HG03558 (cell line): Measurements from ENCODE around the gene ZNF516.

Experiments used
- ATAC-seq: cut with Tn5 transposase; IDR thresholded peaks from one replicate; pipeline ENCODE4 v1.9.1; 2021; ENCODE audit warnings: moderate number of reproducible peaks; ENCODE audit not compliant: unreplicated experiment; ENCODE audit errors: extremely low read depth

ZNF516 gene

GRCh38 chr18:76445741-76446232, 49.3 kb downstream of the ZNF516 start:
- ATAC-seq: no peak

- no peak for ATAC-seq
Measured at GRCh38 chr18:76445275-76445674, 49.8 kb downstream of the ZNF516 start.

DNA sequence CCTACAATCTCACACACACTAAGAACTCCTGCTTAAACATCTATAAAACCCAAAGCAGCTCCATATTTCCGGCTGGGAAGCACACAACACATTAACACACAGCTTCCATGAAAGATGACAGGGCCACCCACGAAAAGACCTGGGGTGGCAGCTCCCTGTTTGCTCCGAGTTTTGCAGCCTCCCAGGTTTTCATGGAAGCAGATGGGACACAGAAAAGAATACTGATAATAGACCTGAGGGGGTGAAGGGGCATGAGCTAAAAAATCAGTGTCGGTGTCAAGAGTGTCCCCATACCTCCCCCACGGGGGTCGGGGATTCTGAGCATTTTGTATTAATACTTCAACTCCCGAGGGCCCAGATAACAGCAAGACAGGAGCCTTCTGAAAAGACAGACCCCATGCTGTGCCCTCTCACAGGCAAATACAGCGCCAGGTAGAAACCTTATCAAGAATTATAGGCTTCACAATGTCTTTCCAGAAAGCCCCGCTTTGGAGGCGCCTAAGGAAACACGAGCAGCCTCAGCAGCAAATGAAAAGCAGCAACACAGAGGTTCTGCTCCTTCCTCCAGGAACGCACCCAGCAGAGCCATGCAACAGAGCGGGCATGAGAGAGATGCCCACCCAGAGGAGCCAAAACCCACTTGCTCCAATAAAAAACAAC, 50.5 kb downstream of the ZNF516 start:
- ATAC-seq: no peak

DNA sequence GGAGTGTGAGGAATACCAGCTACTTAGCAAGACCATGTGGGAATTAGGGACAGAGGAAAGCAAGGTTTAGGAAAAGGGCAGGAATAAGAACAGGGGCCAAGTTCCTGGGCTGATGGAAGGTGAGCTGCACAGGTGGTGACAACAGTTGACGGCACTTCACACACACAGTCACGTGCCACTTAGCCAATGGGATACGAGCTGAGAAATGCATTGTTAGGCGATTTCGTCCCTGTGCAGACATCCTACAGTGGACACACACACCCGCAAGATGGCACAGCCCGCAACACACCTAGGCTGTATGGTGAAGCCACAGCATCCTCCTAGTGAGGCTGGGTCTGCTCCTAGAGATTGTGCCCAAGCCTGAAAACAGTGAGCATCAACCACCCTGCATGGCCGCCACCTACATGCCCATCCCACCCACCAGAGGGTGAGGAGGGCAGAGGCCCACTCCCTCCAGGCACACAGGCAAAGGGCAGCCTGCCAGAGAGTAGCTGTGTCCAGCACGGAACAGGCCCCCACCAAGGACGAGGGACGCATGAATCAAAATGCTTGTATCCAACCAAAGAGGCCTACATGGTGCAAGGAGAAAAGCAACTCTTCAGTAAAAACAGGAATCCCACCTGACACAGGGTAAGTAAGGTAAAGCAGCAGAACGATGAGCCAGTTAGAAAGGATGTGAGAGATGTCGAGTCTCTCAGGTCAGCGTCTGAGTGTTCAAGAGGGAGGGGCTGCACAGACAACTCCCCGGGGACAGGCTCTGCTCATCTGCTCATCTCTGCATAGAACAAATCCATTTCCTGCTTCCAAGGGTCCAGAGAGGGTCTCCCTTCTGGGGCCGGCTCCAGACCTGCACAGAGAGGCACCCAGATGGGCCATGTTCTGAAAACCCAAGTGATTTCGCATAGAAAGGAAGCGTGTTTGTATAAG, 51.3 kb downstream of the ZNF516 start:
- no peak for ATAC-seq

DNA sequence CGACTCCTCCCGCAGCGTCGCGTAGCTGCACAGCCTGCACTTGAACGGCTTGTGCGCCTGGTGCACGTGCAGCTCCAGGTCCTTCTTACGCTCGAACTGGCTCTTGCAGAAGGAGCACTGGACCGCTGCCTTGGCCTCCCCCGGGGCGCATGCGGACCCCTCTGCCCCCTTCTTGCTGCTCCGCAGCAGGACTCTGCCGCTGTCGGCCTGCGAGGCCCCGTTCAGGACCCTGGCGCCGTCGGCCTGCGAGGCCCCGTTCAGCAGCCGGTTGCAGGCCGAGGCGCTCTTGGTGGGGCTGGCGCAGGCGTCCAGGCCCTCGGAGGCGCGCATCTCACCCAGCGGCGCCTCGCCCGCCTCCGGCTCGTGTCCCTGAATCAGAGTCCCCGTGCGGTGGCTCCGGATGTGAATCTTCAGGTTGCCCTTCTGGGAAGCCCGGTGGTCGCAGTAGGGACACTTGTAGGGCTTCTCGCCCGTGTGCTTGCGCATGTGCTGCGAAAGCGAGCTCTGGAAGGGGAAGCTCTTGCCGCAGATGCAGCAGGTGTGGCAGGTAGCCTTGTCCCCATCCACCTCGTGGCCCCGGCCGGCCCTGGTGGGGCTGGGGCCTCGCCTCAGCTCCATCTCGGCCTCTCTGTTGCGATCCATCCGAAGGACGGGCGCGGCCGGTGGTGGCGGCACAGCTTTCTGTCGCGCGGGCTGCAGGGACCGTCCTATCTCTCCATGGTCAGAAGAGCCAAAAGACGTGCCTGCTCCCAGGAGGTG, 52.5 kb downstream of the ZNF516 start:
- ATAC-seq: no peak

DNA sequence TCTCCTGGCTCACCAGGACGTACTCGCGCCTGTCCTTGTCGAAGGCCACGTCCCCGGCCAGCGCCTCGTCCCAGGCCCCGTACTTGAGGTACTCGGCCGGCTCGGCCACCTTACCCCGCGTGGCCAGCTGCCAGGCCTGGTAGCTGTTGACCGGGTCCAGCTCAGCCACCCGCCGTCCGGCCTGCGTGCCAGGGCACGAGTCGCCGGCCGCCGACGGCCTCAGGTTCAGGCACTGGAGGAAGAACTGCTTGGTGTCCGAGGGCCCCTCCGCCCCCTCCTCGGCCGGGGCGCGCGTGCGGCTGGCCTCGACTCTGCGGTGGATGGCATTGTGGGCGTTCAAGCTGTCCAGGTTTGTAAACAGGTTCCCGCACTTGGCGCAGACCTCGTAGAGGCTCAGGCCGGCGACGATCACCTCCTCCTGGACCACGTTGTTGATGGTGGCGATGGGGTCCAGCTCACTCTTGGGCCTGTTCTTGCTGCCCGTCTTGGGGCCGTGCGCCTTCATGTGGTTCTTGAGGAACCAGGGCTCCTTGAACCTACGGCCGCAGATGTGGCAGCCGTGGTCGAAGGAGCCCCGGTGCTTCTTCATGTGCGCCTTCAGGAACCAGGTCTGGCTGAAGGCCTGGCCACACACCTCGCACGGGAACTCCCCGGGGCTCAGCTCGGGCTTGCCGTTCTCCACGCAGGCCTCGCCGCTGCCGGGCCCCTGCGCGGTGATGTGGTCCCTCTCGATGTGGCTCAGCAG, 53.2 kb downstream of the ZNF516 start:
- ATAC-seq: no peak

GRCh38 chr18:76441002-76441667, 53.9 kb downstream of the ZNF516 start:
- ATAC-seq: no peak

DNA sequence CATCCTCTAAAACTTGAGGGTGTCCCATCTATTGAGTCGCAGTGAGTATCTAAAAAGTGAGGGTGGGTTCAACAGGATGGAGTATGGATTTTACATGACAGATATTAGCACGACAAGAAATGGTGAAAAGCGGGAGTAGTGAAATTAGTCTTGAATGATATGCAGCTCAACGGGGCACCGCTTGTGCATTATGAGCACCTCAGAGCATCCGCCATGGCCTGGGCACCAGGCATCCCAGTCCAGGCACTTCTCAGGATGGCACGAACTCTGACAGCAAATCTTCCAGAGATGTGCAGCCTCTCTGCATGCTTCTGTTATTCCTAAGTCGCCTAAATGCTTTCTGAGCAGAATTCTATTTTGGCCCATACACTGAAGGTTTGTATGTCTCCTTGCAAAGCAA, 57.1 kb downstream of the ZNF516 start:
- ATAC-seq: no peak

DNA sequence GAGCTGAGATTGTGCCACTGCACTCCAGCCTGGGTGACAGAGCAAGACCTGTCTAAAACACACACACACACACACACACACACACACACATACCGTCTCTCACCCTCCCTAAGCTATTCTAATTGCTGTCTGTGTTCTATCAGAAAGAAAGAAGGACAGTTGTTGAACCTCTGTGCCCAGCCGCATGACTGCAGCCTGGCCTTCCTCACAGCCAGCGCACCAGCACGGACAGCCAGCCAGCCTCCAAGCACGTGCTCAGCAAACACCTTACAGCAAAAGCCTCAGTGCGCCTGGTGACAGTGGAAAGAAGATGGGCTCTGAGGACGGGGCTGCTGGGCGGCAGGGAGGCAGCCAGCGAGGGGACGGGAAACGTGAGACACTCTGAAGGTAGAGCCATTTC, 58.0 kb downstream of the ZNF516 start:
- ATAC-seq: no peak

GRCh38 chr18:76436342-76436741, 58.7 kb downstream of the ZNF516 start:
- no peak for ATAC-seq

GRCh38 chr18:76435316-76435989, 59.6 kb downstream of the ZNF516 start:
- no peak for ATAC-seq

- ATAC-seq: no peak
Measured at GRCh38 chr18:76434452-76434851, 60.6 kb downstream of the ZNF516 start.

GRCh38 chr18:76433788-76434187, 61.3 kb downstream of the ZNF516 start:
- no peak for ATAC-seq

DNA sequence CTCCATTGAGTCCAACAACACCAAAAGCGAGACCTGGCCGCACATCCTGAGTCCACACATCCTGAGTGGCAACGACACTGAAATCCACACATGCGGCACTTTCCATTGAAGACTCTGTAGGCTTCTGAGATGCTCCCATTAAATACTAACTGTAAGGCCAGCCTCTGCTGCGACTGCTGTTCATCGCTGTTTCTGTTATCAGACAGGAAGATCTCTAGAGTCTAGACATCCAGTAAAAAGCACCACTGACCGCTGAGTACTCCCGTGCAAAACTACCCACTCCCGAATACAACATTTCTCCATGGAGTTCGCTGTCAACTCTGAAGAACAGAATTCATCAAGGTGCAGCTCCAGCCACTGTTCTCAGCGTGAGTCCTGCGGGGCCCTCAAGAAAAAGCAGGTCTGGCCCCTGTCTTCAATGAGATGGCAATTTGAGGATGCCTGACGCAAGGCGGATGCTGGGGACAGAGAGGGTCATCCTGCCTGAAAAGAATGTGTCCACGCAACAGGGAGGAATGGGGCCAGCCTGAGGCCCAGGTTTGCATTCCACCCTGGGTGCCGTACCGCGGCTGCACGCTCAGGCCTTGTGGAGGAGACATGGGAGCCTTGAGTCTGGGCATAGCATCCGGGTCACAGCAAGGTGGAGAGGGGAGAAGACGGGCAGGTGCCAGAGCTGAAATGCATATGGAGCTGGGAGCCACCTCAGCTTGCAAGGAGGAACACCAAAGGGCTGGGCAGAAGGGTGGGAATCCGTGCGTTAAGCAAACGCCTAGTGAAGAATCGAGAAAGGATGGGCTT, 61.9 kb downstream of the ZNF516 start:
- no peak for ATAC-seq

DNA sequence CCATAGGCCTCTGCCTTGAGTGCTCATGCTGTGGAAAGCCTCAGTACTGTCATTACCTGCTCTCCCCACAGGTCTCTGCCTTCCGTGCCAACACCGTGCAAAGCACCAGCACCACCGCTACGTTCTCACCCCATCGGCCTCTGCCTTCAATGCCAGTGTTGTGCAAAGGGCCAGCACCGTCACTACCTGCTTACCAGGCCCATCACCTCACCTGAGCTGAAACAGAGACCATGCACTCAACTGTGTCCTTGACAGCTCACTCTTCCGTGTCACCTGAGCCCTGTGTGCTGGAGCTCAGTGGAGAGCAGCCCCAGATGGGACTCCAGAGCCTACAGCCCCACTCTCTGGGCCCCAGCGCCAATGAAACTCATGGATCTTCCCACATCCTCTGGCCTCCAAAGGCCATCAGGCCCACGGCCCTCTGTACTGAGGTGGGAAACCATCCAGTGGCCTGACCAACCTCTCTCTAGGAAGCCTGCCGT, 62.7 kb downstream of the ZNF516 start:
- no peak for ATAC-seq

GRCh38 chr18:76431437-76432273, 63.4 kb downstream of the ZNF516 start:
- ATAC-seq: no peak

GRCh38 chr18:76430636-76431035, 64.4 kb downstream of the ZNF516 start:
- ATAC-seq: no peak
